ENCODE results near the gene OR5AU1. TPM values are rescaled to one million over a fixed set of nuclear protein-coding genes. Genes with fewer than 3 reads are reported as not detected.
"Not testable (repeated sequence)": the region's sequence is repeated elsewhere in the genome, so short reads cannot be mapped to it uniquely, and the experiment has no call there.

Gene OR5AU1
- polyA plus RNA-seq, 3 donors: not detected

DNA sequence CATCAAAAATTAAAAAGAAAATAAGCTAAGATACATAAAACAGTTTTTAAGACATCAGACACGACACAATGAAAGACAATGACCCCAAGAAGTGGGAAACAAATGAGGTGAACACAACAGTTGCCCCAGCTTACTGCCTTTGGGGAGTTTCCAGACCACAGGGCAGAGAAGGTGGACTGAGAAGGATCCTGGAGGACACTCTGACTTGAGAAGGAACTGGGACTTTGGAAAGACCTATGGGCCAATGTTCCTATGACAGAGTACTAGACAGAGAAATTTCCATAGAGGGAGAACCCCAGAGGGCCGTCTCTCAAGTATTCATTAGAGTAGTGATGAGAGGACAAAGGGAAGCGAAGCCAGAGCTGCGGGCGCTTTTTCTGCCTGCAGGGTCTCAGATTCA is 6.2 kb upstream of the OR5AU1 start:
- no CpG with 5 or more reads among the region's 5 CpGs for WGBS (ENCODE audit: insufficient coverage)
- H3K79me2 ChIP-seq (ENCODE audit: insufficient read depth, low read length): no peaks in the 10 kb centered on the region
- H4K20me1 ChIP-seq (ENCODE audit: insufficient read depth, low read length): no peaks in the 10 kb centered on the region
- no peak overlapping the region for H3K4me3 ChIP-seq (replicated peaks in 1 of 3; ENCODE audit: low read depth in 2 of 3, low read length in 3 of 3)
- Mint-ChIP-seq H3K4me3 (no peak overlapping the region), H3K9me3 (peaks cover 0 to 1% (median 0%) of the 10 kb centered on the region in 7 donors), H3K36me3 (no peaks in the 10 kb centered on the region), H3K27me3 (ENCODE audit: low read depth in 3 of 3) (peaks cover 2 to 18% (median 8%) of the 10 kb centered on the region in 3 donors), H3K4me1 (peaks cover 1% of the 10 kb centered on the region), H3K27ac (no peak overlapping the region)
- no peak for DNase-seq
- no peak overlapping the region for H3K9ac ChIP-seq (ENCODE audit: insufficient read depth, low read length, poor library complexity, severe bottlenecking)
- H3K36me3 ChIP-seq (replicated peaks in 1 of 2; ENCODE audit: control insufficient read depth in 1 of 2, insufficient read depth in 2 of 2, low read length in 2 of 2): no peaks in the 10 kb centered on the region
- H3K4me1 ChIP-seq (ENCODE audit: control insufficient read depth in 1 of 2, insufficient read depth in 2 of 2, low read length in 2 of 2): no peaks in the 10 kb centered on the region
- H2AFZ ChIP-seq (ENCODE audit: insufficient read depth, low read depth, low read length, poor library complexity, severe bottlenecking): no peak overlapping the region
- H3K4me2 ChIP-seq (replicated peaks; ENCODE audit: extremely low read depth, low read length, poor library complexity, severe bottlenecking): no peak overlapping the region
- no peak overlapping the region for H3K27ac ChIP-seq (ENCODE audit: low read depth in 1 of 2, low read length in 2 of 2)
- TF ChIP-seq, protein P1, sequence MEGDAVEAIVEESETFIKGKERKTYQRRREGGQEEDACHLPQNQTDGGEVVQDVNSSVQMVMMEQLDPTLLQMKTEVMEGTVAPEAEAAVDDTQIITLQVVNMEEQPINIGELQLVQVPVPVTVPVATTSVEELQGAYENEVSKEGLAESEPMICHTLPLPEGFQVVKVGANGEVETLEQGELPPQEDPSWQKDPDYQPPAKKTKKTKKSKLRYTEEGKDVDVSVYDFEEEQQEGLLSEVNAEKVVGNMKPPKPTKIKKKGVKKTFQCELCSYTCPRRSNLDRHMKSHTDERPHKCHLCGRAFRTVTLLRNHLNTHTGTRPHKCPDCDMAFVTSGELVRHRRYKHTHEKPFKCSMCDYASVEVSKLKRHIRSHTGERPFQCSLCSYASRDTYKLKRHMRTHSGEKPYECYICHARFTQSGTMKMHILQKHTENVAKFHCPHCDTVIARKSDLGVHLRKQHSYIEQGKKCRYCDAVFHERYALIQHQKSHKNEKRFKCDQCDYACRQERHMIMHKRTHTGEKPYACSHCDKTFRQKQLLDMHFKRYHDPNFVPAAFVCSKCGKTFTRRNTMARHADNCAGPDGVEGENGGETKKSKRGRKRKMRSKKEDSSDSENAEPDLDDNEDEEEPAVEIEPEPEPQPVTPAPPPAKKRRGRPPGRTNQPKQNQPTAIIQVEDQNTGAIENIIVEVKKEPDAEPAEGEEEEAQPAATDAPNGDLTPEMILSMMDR (IDR thresholded peaks at IDR 0.05): no peak
- H3K9me3 ChIP-seq (replicated peaks in 1 of 2; ENCODE audit: control insufficient read depth in 1 of 2, insufficient read depth in 1 of 2, low read length in 2 of 2): no peaks in the 10 kb centered on the region
- no peaks in the 10 kb centered on the region for H3K27me3 ChIP-seq (ENCODE audit: control insufficient read depth in 2 of 2, insufficient read depth in 2 of 2, low read length in 2 of 2)
- intact Hi-C loops (cut with micrococcal nuclease): no loop called here

DNA sequence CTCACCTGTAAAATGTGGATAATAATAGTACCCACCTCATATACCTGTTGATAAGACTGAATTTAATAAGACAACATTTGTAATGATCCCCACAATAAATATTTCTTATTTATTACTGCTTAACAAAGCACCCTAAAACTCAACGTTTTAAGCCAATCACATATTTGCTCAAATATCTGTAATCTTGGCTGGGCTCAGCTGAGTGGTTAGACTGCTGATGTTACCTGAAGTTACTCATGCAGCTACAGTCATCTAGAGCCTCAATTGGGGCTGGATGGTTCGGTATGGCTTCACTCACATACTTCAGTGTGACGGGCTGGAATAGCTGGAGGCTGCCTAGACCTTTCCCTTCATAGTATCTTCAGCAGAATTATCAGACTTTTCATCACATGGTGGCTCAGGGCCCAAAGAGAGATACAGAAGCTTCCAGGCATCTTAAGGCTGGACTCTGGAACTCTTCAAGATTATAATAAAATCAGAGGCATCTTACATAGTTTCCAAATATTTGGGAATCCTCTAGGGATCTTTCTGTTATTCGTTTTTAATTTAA is 4.3 kb upstream of the OR5AU1 start:
- Histone ChIP-seq H4K20me1 (ENCODE audit: insufficient read depth, low read length) (no peaks in the 10 kb centered on the region), H2AFZ (ENCODE audit: insufficient read depth, low read depth, low read length, poor library complexity, severe bottlenecking) (no peak overlapping the region), H3K27ac (ENCODE audit: low read depth in 1 of 2, low read length in 2 of 2) (no peak overlapping the region), H3K27me3 (ENCODE audit: control insufficient read depth in 2 of 2, insufficient read depth in 2 of 2, low read length in 2 of 2) (no peaks in the 10 kb centered on the region), H3K9me3 (replicated peaks in 1 of 2; ENCODE audit: control insufficient read depth in 1 of 2, insufficient read depth in 1 of 2, low read length in 2 of 2) (no peaks in the 10 kb centered on the region), H3K36me3 (replicated peaks in 1 of 2; ENCODE audit: control insufficient read depth in 1 of 2, insufficient read depth in 2 of 2, low read length in 2 of 2) (no peaks in the 10 kb centered on the region), H3K4me3 (replicated peaks in 1 of 3; ENCODE audit: low read depth in 2 of 3, low read length in 3 of 3) (no peak overlapping the region), H3K4me2 (replicated peaks; ENCODE audit: extremely low read depth, low read length, poor library complexity, severe bottlenecking) (no peak overlapping the region), H3K9ac (ENCODE audit: insufficient read depth, low read length, poor library complexity, severe bottlenecking) (no peak overlapping the region), H3K4me1 (ENCODE audit: control insufficient read depth in 1 of 2, insufficient read depth in 2 of 2, low read length in 2 of 2) (no peaks in the 10 kb centered on the region), H3K79me2 (ENCODE audit: insufficient read depth, low read length) (no peaks in the 10 kb centered on the region)
- DNase-seq: no peak
- Mint-ChIP-seq H3K36me3 (no peaks in the 10 kb centered on the region), H3K4me1 (peaks cover 1% of the 10 kb centered on the region), H3K9me3 (peaks cover 0 to 1% (median 0%) of the 10 kb centered on the region in 7 donors), H3K4me3 (no peak overlapping the region), H3K27me3 (ENCODE audit: low read depth in 3 of 3) (peaks cover 3 to 15% (median 3%) of the 10 kb centered on the region in 3 donors), H3K27ac (no peak overlapping the region)
- 100% methylated on average over 3 of the region's 4 CpGs for WGBS (ENCODE audit: insufficient coverage)
- TF ChIP-seq, protein P1 (IDR thresholded peaks at IDR 0.05): no peak
- intact Hi-C loops (cut with micrococcal nuclease): no loop called here

DNA sequence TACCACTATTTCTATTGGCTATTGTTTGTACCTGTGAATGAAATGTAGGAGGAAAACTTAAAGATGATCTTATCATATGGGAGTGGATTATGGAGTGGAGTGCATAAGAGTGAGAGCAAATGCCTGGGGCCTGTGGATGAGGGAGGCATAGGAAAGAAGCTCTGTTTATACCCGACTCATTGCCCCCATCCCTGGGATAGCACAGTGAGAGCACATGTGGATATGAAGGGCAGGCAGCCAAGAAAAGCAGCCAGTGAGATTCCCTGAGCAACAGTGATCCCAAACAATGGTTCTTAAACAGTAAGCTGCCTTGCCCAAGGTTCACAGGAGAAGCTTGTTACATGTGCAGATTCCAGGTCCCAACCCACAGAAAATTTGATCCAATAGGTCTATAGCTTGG is 2.3 kb upstream of the OR5AU1 start:
- H3K4me1 Mint-ChIP-seq; intact Hi-C loops (cut with micrococcal nuclease); H3K36me3 Mint-ChIP-seq; H3K9me3 Mint-ChIP-seq; H3K9ac ChIP-seq (ENCODE audit: insufficient read depth, low read length, poor library complexity, severe bottlenecking); H3K4me3 Mint-ChIP-seq; H2AFZ ChIP-seq (ENCODE audit: insufficient read depth, low read depth, low read length, poor library complexity, severe bottlenecking); H3K36me3 ChIP-seq (replicated peaks in 1 of 2; ENCODE audit: control insufficient read depth in 1 of 2, insufficient read depth in 2 of 2, low read length in 2 of 2); DNase-seq; H3K9me3 ChIP-seq (replicated peaks in 1 of 2; ENCODE audit: control insufficient read depth in 1 of 2, insufficient read depth in 1 of 2, low read length in 2 of 2); H3K27ac ChIP-seq (ENCODE audit: low read depth in 1 of 2, low read length in 2 of 2); H3K79me2 ChIP-seq (ENCODE audit: insufficient read depth, low read length); H3K27me3 ChIP-seq (ENCODE audit: control insufficient read depth in 2 of 2, insufficient read depth in 2 of 2, low read length in 2 of 2); H3K27ac Mint-ChIP-seq; H3K4me1 ChIP-seq (ENCODE audit: control insufficient read depth in 1 of 2, insufficient read depth in 2 of 2, low read length in 2 of 2); H3K4me2 ChIP-seq (replicated peaks; ENCODE audit: extremely low read depth, low read length, poor library complexity, severe bottlenecking); H3K4me3 ChIP-seq (replicated peaks in 1 of 3; ENCODE audit: low read depth in 2 of 3, low read length in 3 of 3); H4K20me1 ChIP-seq (ENCODE audit: insufficient read depth, low read length): not testable (repeated sequence)
- peaks cover 5 to 14% (median 5%) of the 10 kb centered on the region in 3 donors for H3K27me3 Mint-ChIP-seq (ENCODE audit: low read depth in 3 of 3)
- no CpG with 5 or more reads among the region's 1 CpG for WGBS (ENCODE audit: insufficient coverage)

Data from CD14-positive monocyte (primary cell).